ENCODE measurements around the gene LAMTOR2. TPM values are rescaled to one million over a fixed set of nuclear protein-coding genes. Genes with fewer than 3 reads are reported as not detected.

LAMTOR2 gene
- total and polyA plus RNA-seq, 9 of the 15 experiments (the other 6 are each of a cell fraction or from before 2014, with no cell fraction given) = 39.0 to 161 (median 74.6) TPM

DNA sequence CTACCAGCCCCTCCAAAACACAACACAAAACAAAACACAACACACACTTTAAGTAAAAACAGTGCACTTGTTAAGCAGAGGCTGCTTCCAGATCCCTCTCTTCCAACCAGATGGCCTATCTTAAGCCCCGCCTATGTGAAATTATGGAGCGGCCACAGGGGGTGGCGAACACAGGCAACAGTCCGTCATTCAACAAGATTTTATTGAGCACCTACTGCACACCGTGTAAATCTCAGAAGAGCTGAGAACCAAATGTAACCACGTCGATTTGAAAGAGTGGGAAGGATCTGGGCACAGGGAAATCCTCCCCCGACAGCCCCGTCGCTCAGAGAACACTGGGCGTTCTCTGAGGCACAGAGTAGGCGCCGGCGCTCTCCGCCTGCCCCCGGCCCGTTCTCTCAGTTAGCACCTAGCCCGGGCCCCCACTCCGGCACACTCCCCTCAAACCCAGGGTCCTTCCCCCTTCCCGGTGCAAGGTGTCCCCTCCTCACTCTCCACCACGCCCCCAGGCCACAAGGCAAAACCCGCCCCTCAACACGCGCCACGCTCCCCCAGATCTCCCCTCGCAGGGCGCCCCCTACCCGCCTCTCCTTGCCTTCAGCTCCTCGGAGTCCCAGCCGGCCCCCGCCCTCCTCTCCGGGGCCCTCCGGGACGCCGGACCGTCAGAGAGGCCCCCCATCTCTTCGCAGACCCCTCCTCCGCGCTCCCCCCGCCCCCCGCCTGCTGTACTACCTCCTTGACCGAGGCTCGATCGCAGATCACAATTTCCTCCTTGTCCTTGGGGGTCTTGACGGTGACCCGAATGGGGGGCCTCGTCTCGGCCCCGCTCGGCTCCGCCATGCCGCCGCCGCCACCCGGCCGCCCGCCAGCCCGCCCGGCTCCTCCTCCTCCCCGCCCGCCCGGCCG, 1.5 kb upstream of the LAMTOR2 start (continued):
- no peak for TF ChIP-seq SAFB (IDR thresholded peaks at IDR 0.05; ENCODE audit: borderline replicate concordance, low read depth, low read length)
- TF ChIP-seq ZNF274 (IDR thresholded peaks at IDR 0.05; ENCODE audit: borderline replicate concordance, low read depth, low read length) = no peak
- no peak for TF ChIP-seq SIRT6 (IDR thresholded peaks at IDR 0.05; ENCODE audit: low read depth, low read length)
- TF ChIP-seq SMAD4 (CRISPR knock-in tag; conservative IDR thresholded peaks at IDR 0.05) = no peak; the same call in 1 of the 2 replicates
- no peak for TF ChIP-seq ATF7 (IDR thresholded peaks at IDR 0.05)
- no peak for TF ChIP-seq ZNF584 (CRISPR knock-in tag; IDR thresholded peaks at IDR 0.05; ENCODE audit: low read depth)
- no peak for TF ChIP-seq BDP1 (IDR thresholded peaks at IDR 0.05; ENCODE audit: insufficient read depth, insufficient read length)
- TF ChIP-seq FIP1L1 (IDR thresholded peaks at IDR 0.05; ENCODE audit: low read depth, low read length, poor library complexity, severe bottlenecking) = no peak
- TF ChIP-seq POLR2AphosphoS2 (IDR thresholded peaks at IDR 0.05; ENCODE audit: low read length) = no peak
- peak; percentile 26; the same call in 1 of the 2 replicates for TF ChIP-seq CREB1 (IDR thresholded peaks at IDR 0.05)
- 0 out of 2 replicates have a peak, but pooled peaks have one; percentile 15 for TF ChIP-seq CREB1 (CRISPR knock-in tag; IDR thresholded peaks at IDR 0.05)
- TF ChIP-seq, protein P1, sequence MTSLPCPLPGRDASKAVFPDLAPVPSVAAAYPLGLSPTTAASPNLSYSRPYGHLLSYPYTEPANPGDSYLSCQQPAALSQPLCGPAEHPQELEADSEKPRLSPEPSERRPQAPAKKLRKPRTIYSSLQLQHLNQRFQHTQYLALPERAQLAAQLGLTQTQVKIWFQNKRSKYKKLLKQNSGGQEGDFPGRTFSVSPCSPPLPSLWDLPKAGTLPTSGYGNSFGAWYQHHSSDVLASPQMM (CRISPR knock-in tag; IDR thresholded peaks at IDR 0.05) = no peak
- no peak for TF ChIP-seq CBX2 (IDR thresholded peaks at IDR 0.05; ENCODE audit: insufficient read depth, low read length, poor library complexity, severe bottlenecking)
- peak; percentile 69; the same call in 1 of the 2 replicates for TF ChIP-seq MTA3 (IDR thresholded peaks at IDR 0.05; ENCODE audit: borderline replicate concordance)
- no peak for TF ChIP-seq XRCC4 (IDR thresholded peaks at IDR 0.05; ENCODE audit: extremely low read depth, insufficient read depth, insufficient read length)
- no peak for TF ChIP-seq ZNF436 (CRISPR knock-in tag; IDR thresholded peaks at IDR 0.05)
- TF ChIP-seq ZFP1 (CRISPR knock-in tag; IDR thresholded peaks at IDR 0.05) = no peak
- no peak for TF ChIP-seq GATA2 (CRISPR knock-in tag; IDR thresholded peaks at IDR 0.05)
- TF ChIP-seq XRCC3 (IDR thresholded peaks at IDR 0.05) = no peak
- TF ChIP-seq MTA1 (IDR thresholded peaks at IDR 0.05; ENCODE audit: borderline replicate concordance) = peak; percentile 47; the same call in 1 of the 2 replicates
- TF ChIP-seq ERF (CRISPR knock-in tag; IDR thresholded peaks at IDR 0.05) = no peak
- peak; percentile 47; the same call in 1 of the 2 replicates for TF ChIP-seq TOE1 (IDR thresholded peaks at IDR 0.05; ENCODE audit: borderline replicate concordance)
- TF ChIP-seq TOE1 (CRISPR knock-in tag; IDR thresholded peaks at IDR 0.05; ENCODE audit: borderline replicate concordance, low read depth) = no peak
- TF ChIP-seq MAZ (CRISPR knock-in tag; conservative IDR thresholded peaks at IDR 0.05 in 1 of 2, IDR thresholded peaks at IDR 0.05 in 1 of 2) = peak; percentile 64 to 86
- TF ChIP-seq HIVEP1 (CRISPR knock-in tag; IDR thresholded peaks at IDR 0.05) = no peak
- no peak for TF ChIP-seq ZNF174 (CRISPR knock-in tag; IDR thresholded peaks at IDR 0.05)
- TF ChIP-seq ZNF134 (CRISPR knock-in tag; conservative IDR thresholded peaks at IDR 0.05) = no peak
- TF ChIP-seq, protein P2, sequence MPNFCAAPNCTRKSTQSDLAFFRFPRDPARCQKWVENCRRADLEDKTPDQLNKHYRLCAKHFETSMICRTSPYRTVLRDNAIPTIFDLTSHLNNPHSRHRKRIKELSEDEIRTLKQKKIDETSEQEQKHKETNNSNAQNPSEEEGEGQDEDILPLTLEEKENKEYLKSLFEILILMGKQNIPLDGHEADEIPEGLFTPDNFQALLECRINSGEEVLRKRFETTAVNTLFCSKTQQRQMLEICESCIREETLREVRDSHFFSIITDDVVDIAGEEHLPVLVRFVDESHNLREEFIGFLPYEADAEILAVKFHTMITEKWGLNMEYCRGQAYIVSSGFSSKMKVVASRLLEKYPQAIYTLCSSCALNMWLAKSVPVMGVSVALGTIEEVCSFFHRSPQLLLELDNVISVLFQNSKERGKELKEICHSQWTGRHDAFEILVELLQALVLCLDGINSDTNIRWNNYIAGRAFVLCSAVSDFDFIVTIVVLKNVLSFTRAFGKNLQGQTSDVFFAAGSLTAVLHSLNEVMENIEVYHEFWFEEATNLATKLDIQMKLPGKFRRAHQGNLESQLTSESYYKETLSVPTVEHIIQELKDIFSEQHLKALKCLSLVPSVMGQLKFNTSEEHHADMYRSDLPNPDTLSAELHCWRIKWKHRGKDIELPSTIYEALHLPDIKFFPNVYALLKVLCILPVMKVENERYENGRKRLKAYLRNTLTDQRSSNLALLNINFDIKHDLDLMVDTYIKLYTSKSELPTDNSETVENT (CRISPR knock-in tag; IDR thresholded peaks at IDR 0.05) = 0 out of 2 replicates have a peak, but pooled peaks have one; percentile 9
